HEK293T (cell line): Measurements from ENCODE around the gene ARSD.

ENCODE experiments used
- ARNT ChIP-seq: fragments of 450-650 bp; IDR thresholded peaks from 2 replicates; pipeline ENCODE4 v1.6.1; 2017; ENCODE audit warnings: mild to moderate bottlenecking
- BHLHE40 ChIP-seq: fragments of 450-650 bp; IDR thresholded peaks from 2 replicates; pipeline ENCODE4 v1.6.1; 2016; ENCODE audit warnings: mild to moderate bottlenecking, moderate library complexity, borderline replicate concordance
- ELF4 ChIP-seq: fragments of 450-650 bp; IDR thresholded peaks from 2 replicates; pipeline ENCODE4 v1.6.1; 2017; ENCODE audit warnings: antibody characterized with exemption
- FOXA1 ChIP-seq: fragments of 450-650 bp; IDR thresholded peaks from 2 replicates; pipeline ENCODE4 v1.6.1; 2016; ENCODE audit warnings: mild to moderate bottlenecking
- FOXK2 ChIP-seq: fragments of 450-650 bp; IDR thresholded peaks from 2 replicates; pipeline ENCODE4 v1.6.1; 2016; ENCODE audit warnings: mild to moderate bottlenecking
- FOXM1 ChIP-seq: fragments of 450-650 bp; IDR thresholded peaks from 2 replicates; pipeline ENCODE4 v1.6.1; 2017; ENCODE audit warnings: mild to moderate bottlenecking, borderline replicate concordance
- HDGF ChIP-seq: fragments of 450-650 bp; IDR thresholded peaks from 2 replicates; pipeline ENCODE4 v1.6.1; 2017; ENCODE audit warnings: antibody characterized with exemption, borderline replicate concordance
- L3MBTL2 ChIP-seq: fragments of 450-650 bp; conservative IDR thresholded peaks from 2 replicates; pipeline ENCODE4 v1.6.1; 2016; ENCODE audit warnings: mild to moderate bottlenecking
- LEF1 ChIP-seq: fragments of 450-650 bp; IDR thresholded peaks from 2 replicates; pipeline ENCODE4 v1.6.1; 2017; ENCODE audit warnings: mild to moderate bottlenecking, borderline replicate concordance
- NFRKB ChIP-seq: fragments of 450-650 bp; IDR thresholded peaks from 2 replicates; pipeline ENCODE4 v1.6.1; 2016; ENCODE audit warnings: mild to moderate bottlenecking, moderate library complexity
- PKNOX1 ChIP-seq: fragments of 450-650 bp; IDR thresholded peaks from 2 replicates; pipeline ENCODE4 v1.6.1; 2016
- SP1 ChIP-seq: fragments of 450-650 bp; IDR thresholded peaks from 2 replicates; pipeline ENCODE4 v1.6.1; 2017
- SUZ12 ChIP-seq: fragments of 450-650 bp; IDR thresholded peaks from 2 replicates; pipeline ENCODE4 v1.6.1; 2016; ENCODE audit warnings: mild to moderate bottlenecking
- ZNF384 ChIP-seq: fragments of 450-650 bp; IDR thresholded peaks from 2 replicates; pipeline ENCODE4 v1.6.1; 2016

GRCh38 chrX:2933125-2933900, 4.2 kb upstream of the ARSD start:
- TF ChIP-seq L3MBTL2 (no peak), LEF1 (no peak), SP1 (no peak), ZNF384 (no peak), ELF4 (no peak), HDGF (no peak), FOXM1 (no peak), FOXK2 (no peak), ARNT (no peak), FOXA1 (no peak), PKNOX1 (no peak), NFRKB (no peak), SUZ12 (no peak), BHLHE40 (no peak)
